IPS-18a (cell line): Measurements from ENCODE around the gene PPM1J.

Source experiments
- H3K27ac ChIP-seq: one replicate; pipeline ENCODE4 v1.5.1; 2013; ENCODE audit warnings: low read length
- H3K27me3 ChIP-seq: one replicate; pipeline ENCODE4 v1.6.1; 2013; ENCODE audit warnings: mild to moderate bottlenecking, low read length; ENCODE audit not compliant: control insufficient read depth, insufficient read depth
- H3K36me3 ChIP-seq: one replicate; pipeline ENCODE4 v1.6.1; 2013; ENCODE audit warnings: low read depth, low read length; ENCODE audit not compliant: control insufficient read depth
- H3K4me1 ChIP-seq: one replicate; pipeline ENCODE4 v1.6.1; 2013; ENCODE audit warnings: low read depth, low read length; ENCODE audit not compliant: control insufficient read depth
- H3K4me3 ChIP-seq: one replicate; pipeline ENCODE4 v1.5.1; 2013; ENCODE audit warnings: low read length
- H3K9ac ChIP-seq: one replicate; pipeline ENCODE4 v1.6.1; 2013; ENCODE audit warnings: mild to moderate bottlenecking, low read length, moderate library complexity
- H3K9me3 ChIP-seq: one replicate; pipeline ENCODE4 v1.6.1; 2013; ENCODE audit warnings: low read depth, low read length; ENCODE audit not compliant: control insufficient read depth

PPM1J gene

GRCh38 chr1:112718691-112719418, 3.7 kb upstream of the PPM1J start:
- H3K27ac ChIP-seq = no peak overlapping the region
- H3K4me1 ChIP-seq = peaks cover 19% of the 10 kb centered on the region
- no peaks in the 10 kb centered on the region for H3K36me3 ChIP-seq
- no peaks in the 10 kb centered on the region for H3K9me3 ChIP-seq
- H3K27me3 ChIP-seq = peaks cover 44% of the 10 kb centered on the region
- H3K9ac ChIP-seq = no peak overlapping the region
- no peak overlapping the region for H3K4me3 ChIP-seq

GRCh38 chr1:112717263-112717873, 2.2 kb upstream of the PPM1J start:
- Histone ChIP-seq H3K27ac (no peak overlapping the region), H3K27me3 (peaks cover 48% of the 10 kb centered on the region), H3K4me1 (peaks cover 17% of the 10 kb centered on the region)

GRCh38 chr1:112716133-112716720, 1.1 kb upstream of the PPM1J start:
- peak overlapping the region; percentile 75 for H3K4me3 ChIP-seq
- H3K27ac ChIP-seq = no peak overlapping the region
- no peaks in the 10 kb centered on the region for H3K36me3 ChIP-seq
- H3K9me3 ChIP-seq = no peaks in the 10 kb centered on the region
- peaks cover 25% of the 10 kb centered on the region for H3K4me1 ChIP-seq
- peak overlapping the region; percentile 34 for H3K9ac ChIP-seq
- peaks cover 48% of the 10 kb centered on the region for H3K27me3 ChIP-seq

More at GRCh38 chr1:112717263-112717873, 2.2 kb upstream of the PPM1J start:
- Histone ChIP-seq H3K9me3 (no peaks in the 10 kb centered on the region), H3K9ac (no peak overlapping the region), H3K4me3 (no peak overlapping the region), H3K36me3 (no peaks in the 10 kb centered on the region)

- Histone ChIP-seq H3K4me1 (peaks cover 29% of the 10 kb centered on the region), H3K27me3 (peaks cover 37% of the 10 kb centered on the region), H3K27ac (no peak overlapping the region), H3K36me3 (peaks cover 11% of the 10 kb centered on the region), H3K4me3 (peak overlapping the region; percentile 75), H3K9me3 (no peaks in the 10 kb centered on the region), H3K9ac (peak overlapping the region; percentile 30)
Measured at GRCh38 chr1:112714313-112715263, 544 bp downstream of the PPM1J start.

GRCh38 chr1:112713466-112714312, 1.4 kb downstream of the PPM1J start:
- H3K9ac ChIP-seq = no peak overlapping the region
- H3K4me3 ChIP-seq = peak overlapping the region; percentile 75

GRCh38 chr1:112712701-112713128, 2.4 kb downstream of the PPM1J start:
- no peak overlapping the region for H3K4me3 ChIP-seq
- H3K9ac ChIP-seq = no peak overlapping the region
- H3K9me3 ChIP-seq = no peaks in the 10 kb centered on the region
- H3K36me3 ChIP-seq = peaks cover 11% of the 10 kb centered on the region
- H3K27me3 ChIP-seq = peaks cover 32% of the 10 kb centered on the region
- peaks cover 32% of the 10 kb centered on the region for H3K4me1 ChIP-seq
- H3K27ac ChIP-seq = no peak overlapping the region

More at GRCh38 chr1:112713466-112714312, 1.4 kb downstream of the PPM1J start:
- no peak overlapping the region for H3K27ac ChIP-seq
- H3K27me3 ChIP-seq = peaks cover 28% of the 10 kb centered on the region
- H3K9me3 ChIP-seq = no peaks in the 10 kb centered on the region
- peaks cover 11% of the 10 kb centered on the region for H3K36me3 ChIP-seq
- H3K4me1 ChIP-seq = peaks cover 29% of the 10 kb centered on the region

GRCh38 chr1:112712191-112712590, 2.9 kb downstream of the PPM1J start:
- Histone ChIP-seq H3K27ac (no peak overlapping the region), H3K4me3 (no peak overlapping the region), H3K9ac (no peak overlapping the region), H3K27me3 (peaks cover 35% of the 10 kb centered on the region), H3K9me3 (no peaks in the 10 kb centered on the region), H3K4me1 (peaks cover 34% of the 10 kb centered on the region), H3K36me3 (peaks cover 11% of the 10 kb centered on the region)

GRCh38 chr1:112711670-112712069, 3.5 kb downstream of the PPM1J start:
- peaks cover 35% of the 10 kb centered on the region for H3K27me3 ChIP-seq
- H3K4me1 ChIP-seq = peaks cover 34% of the 10 kb centered on the region
- no peak overlapping the region for H3K27ac ChIP-seq
- no peak overlapping the region for H3K9ac ChIP-seq
- H3K36me3 ChIP-seq = peaks cover 11% of the 10 kb centered on the region
- H3K9me3 ChIP-seq = no peaks in the 10 kb centered on the region
- no peak overlapping the region for H3K4me3 ChIP-seq

- Histone ChIP-seq H3K36me3 (peaks cover 11% of the 10 kb centered on the region), H3K9ac (no peak overlapping the region), H3K4me1 (peaks cover 32% of the 10 kb centered on the region), H3K27ac (no peak overlapping the region), H3K27me3 (peaks cover 33% of the 10 kb centered on the region), H3K4me3 (no peak overlapping the region), H3K9me3 (no peaks in the 10 kb centered on the region)
Measured at GRCh38 chr1:112711041-112711440, 4.1 kb downstream of the PPM1J start.

GRCh38 chr1:112710586-112710985, 4.5 kb downstream of the PPM1J start:
- H3K4me1 ChIP-seq = peaks cover 32% of the 10 kb centered on the region
- no peak overlapping the region for H3K27ac ChIP-seq
- H3K9ac ChIP-seq = no peak overlapping the region
- peaks cover 11% of the 10 kb centered on the region for H3K36me3 ChIP-seq
- H3K4me3 ChIP-seq = no peak overlapping the region
- H3K9me3 ChIP-seq = no peaks in the 10 kb centered on the region
- peaks cover 32% of the 10 kb centered on the region for H3K27me3 ChIP-seq
